GM21619 (cell line): Measurements from ENCODE around the gene PCNX2.
A peak's percentile ranks its signal among the peaks of the same experiment; 100 is the strongest.

Experiments
- ATAC-seq: cut with Tn5 transposase; IDR thresholded peaks from one replicate; pipeline ENCODE4 v1.9.1; 2021; ENCODE audit not compliant: unreplicated experiment

The PCNX2 gene

DNA sequence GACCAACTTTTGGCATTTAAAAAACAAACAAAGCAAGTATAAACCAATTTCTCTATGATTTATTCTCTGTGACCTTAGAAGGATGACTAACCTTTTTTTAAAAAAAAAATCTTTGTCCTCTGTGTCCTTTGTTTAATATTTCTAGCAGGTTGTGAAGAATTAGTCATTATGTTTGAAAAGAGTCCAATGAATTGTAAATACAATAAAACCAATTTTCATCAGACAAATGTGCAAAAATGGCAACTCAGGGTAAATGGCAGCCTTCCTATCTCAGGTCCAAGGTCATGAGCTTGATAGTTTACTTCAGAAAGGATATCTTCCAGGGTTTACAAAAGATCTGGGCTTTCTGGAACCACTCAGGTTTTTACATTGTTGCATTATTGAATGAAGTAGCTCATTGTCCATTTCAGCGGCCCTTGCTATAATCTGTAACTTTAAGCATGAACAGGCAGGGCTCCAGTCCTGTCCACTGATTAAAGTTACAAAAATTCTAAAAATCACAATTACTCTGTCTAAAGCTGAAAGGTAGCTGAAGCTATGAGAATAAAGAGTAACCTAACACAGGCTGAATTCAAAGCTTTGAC lies 20.3 kb upstream of the PCNX2 start:
- ATAC-seq = no peak

DNA sequence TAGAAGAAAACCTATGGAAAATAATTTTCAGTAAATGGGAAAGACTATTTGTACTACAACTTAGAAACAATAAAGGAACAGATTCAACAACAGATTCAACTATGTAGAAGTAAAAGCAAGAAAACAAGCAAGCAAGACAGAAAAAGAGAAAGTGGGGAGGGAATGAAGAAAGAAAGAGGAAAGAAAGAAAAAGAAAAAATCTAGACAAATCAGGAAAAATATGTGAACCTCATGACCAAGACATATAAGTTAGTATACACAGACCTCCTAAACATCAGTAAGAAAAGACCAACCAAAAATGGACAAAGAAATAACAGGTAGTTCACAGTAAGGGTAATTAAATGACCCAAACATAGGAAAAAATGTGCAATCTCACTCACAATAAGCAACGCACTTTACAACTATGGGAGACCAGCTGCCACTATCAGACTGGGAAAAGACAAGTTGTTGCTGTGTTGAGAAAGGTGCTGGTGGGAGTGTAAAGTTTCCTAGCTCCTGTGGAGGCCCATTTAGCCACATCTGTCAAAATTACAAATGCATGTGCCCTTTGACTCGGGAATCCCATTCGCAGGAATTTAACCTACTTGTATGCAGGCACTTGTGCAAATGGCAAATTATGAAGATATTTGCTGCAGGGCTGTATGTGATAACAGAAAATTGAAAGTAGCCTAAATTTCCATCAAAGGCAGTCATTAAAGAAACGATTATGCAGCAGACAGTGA lies 18.1 kb upstream of the PCNX2 start:
- ATAC-seq = no peak

GRCh38 chr1:233304489-233305102 lies 9.1 kb upstream of the PCNX2 start:
- no peak for ATAC-seq

GRCh38 chr1:233300326-233300725 lies 4.8 kb upstream of the PCNX2 start:
- ATAC-seq = no peak

DNA sequence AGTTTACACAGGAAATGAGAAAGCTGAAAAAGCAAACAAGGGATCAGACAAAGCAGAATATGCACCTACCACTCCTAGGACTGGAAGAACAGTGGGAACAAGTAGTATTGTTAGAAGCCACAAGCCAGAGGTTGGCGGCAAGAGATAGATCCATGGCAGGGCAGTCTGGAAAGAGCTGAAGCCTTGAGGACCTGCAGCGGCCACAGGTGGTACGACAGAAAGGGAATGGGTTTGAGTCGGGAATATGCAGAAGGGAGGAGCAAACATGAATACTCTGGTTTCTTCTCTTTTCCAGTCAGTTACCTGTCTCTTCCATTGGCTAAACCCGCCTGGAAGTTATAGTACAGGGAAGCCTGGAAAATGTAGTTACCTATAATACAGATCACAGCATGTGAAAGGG lies 3.9 kb upstream of the PCNX2 start:
- ATAC-seq = no peak

DNA sequence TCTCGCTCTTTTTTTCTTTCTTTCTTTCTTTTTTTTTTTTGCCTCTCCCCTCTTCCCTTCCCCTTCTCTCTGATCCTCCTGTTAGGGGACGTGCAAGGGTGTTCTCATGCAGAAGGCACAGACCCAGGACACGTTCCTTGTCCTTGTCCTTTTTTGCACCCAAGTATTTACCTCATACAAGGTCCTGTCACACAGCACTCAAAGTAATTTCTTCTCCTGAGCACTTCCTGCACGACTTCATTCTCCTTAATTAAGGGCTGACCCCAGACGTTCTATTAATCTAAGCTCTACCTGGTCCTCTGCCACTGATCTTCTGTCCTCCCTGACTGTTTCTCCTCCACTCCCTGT lies 424 bp upstream of the PCNX2 start:
- ATAC-seq = no peak

DNA sequence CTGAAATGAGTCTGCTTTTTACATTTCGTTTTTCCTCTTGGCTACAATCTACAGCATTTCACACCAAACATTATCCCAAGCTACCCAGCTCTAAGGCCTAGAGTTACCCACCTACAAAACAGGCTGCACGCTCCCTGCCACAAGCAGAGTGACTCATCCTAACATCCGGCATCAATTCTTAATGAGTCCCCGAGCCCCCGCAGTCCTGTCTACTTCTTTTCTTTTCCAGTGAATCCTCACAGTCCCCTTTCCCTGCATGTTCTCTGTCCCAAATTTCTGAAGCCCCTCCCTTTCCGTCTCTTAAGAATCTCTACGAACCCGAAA lies 650 bp downstream of the PCNX2 start:
- peak; percentile 47 for ATAC-seq

GRCh38 chr1:233293556-233294446 lies 1.7 kb downstream of the PCNX2 start:
- ATAC-seq = no peak

DNA sequence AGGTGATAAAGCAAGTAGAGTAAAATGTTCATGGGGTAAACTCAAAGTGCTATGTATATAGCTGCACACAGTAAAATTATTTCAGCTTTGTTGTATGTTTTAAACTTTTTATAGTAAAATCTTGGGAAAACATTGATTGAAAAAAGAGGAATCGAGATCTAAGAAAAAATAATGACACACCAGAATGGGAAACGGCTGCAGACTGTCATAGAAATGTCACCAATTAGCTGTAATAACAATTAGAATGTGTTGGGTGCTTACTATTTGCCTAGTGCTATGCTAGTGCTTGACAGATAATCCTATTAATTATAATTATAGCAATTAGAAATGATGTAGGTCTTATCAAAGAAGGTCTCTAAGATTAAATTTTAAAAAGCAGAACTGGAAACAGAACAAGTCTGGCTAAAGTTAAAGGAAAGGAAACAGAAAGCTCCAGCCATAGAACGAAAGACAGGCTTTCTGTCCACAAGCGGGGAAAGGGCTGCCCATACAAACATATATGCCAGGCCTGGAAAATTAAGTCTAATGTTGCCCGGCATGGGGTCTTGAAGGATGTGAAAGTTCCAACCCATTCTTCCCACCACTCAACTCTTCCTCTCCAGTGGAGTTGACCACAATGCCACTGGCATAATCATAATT lies 5.0 kb downstream of the PCNX2 start:
- no peak for ATAC-seq

DNA sequence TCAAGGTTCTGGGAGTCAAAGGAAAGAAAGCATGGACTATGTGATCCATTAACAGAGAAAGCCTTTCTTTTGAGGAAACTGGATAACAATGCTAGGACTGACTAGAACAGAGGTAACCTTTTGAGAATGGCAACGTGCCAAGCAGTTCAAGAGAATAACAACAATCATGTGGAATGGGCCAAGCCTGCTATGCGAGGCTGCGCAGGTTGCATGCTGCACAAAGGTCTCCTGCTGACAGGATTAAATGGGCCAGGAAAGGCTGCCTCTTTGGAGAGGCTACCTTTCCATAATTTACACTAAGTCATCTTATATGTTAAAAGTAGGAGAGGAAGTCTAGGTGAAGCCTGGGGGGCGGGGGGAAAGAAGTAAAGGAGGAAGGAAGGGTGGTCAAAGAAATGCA lies 5.8 kb downstream of the PCNX2 start:
- ATAC-seq = no peak

- ATAC-seq = no peak
These were observed 13.0 kb downstream of the PCNX2 start for GRCh38 chr1:233282582-233282886.

DNA sequence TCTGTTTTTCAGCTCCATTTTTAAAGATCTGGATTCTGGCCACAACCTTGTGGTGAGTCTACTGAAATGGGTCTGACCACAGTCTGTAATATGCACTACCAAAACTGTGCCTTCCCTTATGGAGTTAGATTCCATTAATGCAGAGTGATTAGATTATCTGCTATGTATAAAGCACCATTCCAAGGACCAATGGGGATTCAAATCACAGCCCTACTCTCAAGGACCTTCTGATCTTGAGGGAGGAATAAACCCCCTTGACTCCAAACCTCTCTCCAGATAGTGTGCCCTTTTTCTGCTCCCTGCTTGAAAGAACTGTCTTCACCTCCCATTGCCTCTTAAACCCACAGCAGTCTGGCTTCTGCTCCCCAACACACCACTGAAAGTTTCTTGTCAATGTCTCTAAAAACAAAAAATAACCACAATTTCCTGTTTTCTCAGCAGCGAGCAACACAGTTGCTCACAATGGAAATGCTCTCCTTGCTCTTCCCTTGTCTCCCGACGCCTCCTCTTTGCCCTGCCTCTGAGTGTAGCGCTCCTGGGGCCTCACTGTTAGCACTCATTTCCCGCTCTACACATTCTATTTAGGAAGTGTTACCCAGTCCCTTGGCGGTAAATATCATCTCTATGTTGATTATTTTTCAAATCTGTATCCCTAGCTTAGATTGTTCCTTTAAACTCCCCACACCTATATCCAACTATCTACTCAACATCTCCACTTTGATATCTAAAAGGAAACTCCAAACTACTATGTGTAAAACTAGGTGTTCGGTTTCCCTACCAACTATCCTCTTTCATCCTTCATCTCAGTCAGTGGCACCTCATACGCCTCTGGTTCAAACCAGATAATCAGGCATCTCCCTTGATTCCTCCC lies 13.6 kb downstream of the PCNX2 start:
- ATAC-seq = peak; percentile 97

GRCh38 chr1:233279971-233280370 lies 15.6 kb downstream of the PCNX2 start:
- no peak for ATAC-seq

GRCh38 chr1:233278631-233279030 lies 16.9 kb downstream of the PCNX2 start:
- ATAC-seq = no peak

- no peak for ATAC-seq
These were observed 17.6 kb downstream of the PCNX2 start for GRCh38 chr1:233277637-233278606.

DNA sequence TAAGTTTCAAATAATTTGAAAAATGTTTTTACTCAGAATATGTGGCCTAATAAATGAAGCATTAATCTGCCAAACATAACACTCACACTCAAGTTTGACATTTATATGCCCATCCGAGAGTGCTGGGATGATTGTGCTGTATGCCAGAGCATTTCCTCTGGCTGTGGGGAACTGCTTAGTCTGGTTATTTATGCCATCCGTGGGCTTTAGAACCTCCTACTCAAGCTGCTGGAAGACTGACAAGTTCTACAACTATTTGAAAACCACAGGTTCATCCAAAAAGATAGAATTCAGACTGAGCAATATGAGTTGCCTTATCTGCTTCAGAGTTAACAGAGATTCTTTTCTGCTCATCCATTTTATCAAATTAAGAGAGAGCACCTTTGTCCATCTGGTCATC lies 25.9 kb downstream of the PCNX2 start:
- no peak for ATAC-seq

DNA sequence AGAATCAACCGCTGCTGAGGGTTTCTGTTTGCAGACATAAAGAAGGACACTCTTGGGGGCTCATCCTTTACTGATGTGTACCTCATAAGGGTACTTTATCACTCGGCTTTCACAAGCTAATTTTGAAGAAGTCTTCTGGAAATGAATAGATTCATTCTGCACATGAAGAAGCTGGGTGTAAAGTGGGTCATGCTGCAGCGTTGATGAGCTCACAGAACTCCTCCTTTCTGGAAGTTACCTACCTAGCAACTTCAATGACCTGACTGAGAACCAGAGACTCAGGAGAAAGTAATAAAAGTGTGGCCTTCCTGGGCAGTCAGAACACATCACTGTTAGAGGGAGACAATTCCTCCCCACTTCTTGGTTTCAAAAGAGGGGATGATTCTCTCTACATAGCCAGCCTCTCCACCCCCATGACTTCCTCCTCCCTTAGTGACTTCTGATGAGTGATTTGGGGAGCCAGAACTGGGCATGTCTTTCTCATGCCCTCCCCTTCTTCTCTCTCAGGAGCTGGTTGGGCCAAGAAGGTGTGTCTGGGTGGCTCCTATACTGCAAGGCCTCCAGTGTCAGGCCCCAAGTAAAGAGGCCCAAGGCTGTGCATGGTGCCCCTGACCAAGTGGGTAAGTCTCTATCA lies 27.0 kb downstream of the PCNX2 start:
- ATAC-seq = no peak

GRCh38 chr1:233261695-233262094 lies 33.8 kb downstream of the PCNX2 start:
- peak; percentile 3 for ATAC-seq

DNA sequence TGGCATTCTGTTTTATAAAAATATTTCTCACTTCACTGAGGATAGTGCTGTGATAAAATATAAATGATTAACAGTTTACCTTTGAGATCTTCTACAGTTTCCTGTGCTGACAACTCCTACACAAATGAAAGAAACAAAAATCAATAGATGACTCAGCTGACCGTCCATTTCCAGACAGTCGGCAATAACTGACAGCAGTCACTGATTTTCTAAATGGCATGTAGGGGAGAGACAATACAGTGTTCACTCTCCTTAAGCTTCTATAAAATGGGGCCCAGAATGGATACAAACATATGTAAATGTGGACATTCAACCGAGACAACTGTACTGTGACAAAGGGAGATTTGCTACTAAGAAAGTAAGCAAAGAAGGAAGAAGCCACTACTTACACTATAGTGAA lies 34.3 kb downstream of the PCNX2 start:
- ATAC-seq = peak; percentile 98
